ENCODE results near the gene ST3GAL4.

The ST3GAL4 gene

GRCh38 chr11:126340960-126341606 is 14.4 kb upstream of the ST3GAL4 start:
- TF ChIP-seq TAF1 (IDR thresholded peaks at IDR 0.05; ENCODE audit: borderline replicate concordance, insufficient read depth, low read length) (no peak), SIN3A (IDR thresholded peaks at IDR 0.05; ENCODE audit: borderline replicate concordance, insufficient read depth, low read length) (no peak), POLR2AphosphoS5 (IDR thresholded peaks at IDR 0.05; ENCODE audit: low read depth, low read length) (no peak), FOXP2 (optimal IDR thresholded peaks at IDR 0.05; ENCODE audit: borderline replicate concordance, extremely low read depth, extremely low read length, insufficient read depth) (no peak)
- TF ChIP-seq, protein P1, sequence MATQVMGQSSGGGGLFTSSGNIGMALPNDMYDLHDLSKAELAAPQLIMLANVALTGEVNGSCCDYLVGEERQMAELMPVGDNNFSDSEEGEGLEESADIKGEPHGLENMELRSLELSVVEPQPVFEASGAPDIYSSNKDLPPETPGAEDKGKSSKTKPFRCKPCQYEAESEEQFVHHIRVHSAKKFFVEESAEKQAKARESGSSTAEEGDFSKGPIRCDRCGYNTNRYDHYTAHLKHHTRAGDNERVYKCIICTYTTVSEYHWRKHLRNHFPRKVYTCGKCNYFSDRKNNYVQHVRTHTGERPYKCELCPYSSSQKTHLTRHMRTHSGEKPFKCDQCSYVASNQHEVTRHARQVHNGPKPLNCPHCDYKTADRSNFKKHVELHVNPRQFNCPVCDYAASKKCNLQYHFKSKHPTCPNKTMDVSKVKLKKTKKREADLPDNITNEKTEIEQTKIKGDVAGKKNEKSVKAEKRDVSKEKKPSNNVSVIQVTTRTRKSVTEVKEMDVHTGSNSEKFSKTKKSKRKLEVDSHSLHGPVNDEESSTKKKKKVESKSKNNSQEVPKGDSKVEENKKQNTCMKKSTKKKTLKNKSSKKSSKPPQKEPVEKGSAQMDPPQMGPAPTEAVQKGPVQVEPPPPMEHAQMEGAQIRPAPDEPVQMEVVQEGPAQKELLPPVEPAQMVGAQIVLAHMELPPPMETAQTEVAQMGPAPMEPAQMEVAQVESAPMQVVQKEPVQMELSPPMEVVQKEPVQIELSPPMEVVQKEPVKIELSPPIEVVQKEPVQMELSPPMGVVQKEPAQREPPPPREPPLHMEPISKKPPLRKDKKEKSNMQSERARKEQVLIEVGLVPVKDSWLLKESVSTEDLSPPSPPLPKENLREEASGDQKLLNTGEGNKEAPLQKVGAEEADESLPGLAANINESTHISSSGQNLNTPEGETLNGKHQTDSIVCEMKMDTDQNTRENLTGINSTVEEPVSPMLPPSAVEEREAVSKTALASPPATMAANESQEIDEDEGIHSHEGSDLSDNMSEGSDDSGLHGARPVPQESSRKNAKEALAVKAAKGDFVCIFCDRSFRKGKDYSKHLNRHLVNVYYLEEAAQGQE (IDR thresholded peaks at IDR 0.05; ENCODE audit: insufficient read depth in 1 of 2, low read depth in 2 of 2, low read length in 2 of 2), result no peak

DNA sequence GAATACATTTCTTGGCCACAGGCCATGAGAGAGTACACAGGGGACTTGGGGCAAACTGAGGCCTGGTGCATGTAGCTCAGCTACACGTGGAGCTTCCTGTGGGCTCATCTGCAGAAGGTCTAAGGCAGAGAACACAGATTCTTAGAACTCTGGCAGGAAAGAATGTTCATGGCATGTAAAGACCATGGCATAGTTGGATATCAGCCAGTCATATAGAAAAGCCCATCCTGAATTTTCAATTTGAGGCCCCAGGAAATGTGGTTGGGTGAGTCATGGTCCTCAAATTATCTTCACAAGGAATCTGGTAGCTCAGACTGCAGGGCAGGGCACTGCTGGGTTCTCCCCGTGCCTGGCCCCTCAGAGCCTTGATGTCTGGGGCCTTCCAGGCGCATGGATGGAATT is 13.7 kb upstream of the ST3GAL4 start:
- TF ChIP-seq, protein P1 (IDR thresholded peaks at IDR 0.05; ENCODE audit: insufficient read depth in 1 of 2, low read depth in 2 of 2, low read length in 2 of 2), result peak in 1 of 2 experiments; percentile 55; a peak in 1 of 4 replicates
- no peak for TF ChIP-seq POLR2AphosphoS5 (IDR thresholded peaks at IDR 0.05; ENCODE audit: low read depth, low read length)

GRCh38 chr11:126343051-126343450 is 12.4 kb upstream of the ST3GAL4 start:
- TF ChIP-seq, protein P1 (IDR thresholded peaks at IDR 0.05; ENCODE audit: insufficient read depth in 1 of 2, low read depth in 2 of 2, low read length in 2 of 2), result no peak
- TF ChIP-seq POLR2AphosphoS5 (IDR thresholded peaks at IDR 0.05; ENCODE audit: low read depth, low read length), result no peak
- no peak for TF ChIP-seq TAF1 (IDR thresholded peaks at IDR 0.05; ENCODE audit: borderline replicate concordance, insufficient read depth, low read length)
- TF ChIP-seq SIN3A (IDR thresholded peaks at IDR 0.05; ENCODE audit: borderline replicate concordance, insufficient read depth, low read length), result no peak

- TF ChIP-seq FOXP2 (optimal IDR thresholded peaks at IDR 0.05; ENCODE audit: borderline replicate concordance, extremely low read depth, extremely low read length, insufficient read depth), result no peak
- no peak for TF ChIP-seq TAF1 (IDR thresholded peaks at IDR 0.05; ENCODE audit: borderline replicate concordance, insufficient read depth, low read length)
- no peak for TF ChIP-seq SIN3A (IDR thresholded peaks at IDR 0.05; ENCODE audit: borderline replicate concordance, insufficient read depth, low read length)
- TF ChIP-seq, protein P1 (IDR thresholded peaks at IDR 0.05; ENCODE audit: insufficient read depth in 1 of 2, low read depth in 2 of 2, low read length in 2 of 2), result no peak
- TF ChIP-seq POLR2AphosphoS5 (IDR thresholded peaks at IDR 0.05; ENCODE audit: low read depth, low read length), result no peak
These were observed 11.1 kb upstream of the ST3GAL4 start for GRCh38 chr11:126344141-126345080.

Data from PFSK-1 (cell line).